ENCODE results near the gene TTC31.
"Not testable (repeated sequence)": the region's sequence is repeated elsewhere in the genome, so short reads cannot be mapped to it uniquely, and the experiment has no call there.

The TTC31 gene

DNA sequence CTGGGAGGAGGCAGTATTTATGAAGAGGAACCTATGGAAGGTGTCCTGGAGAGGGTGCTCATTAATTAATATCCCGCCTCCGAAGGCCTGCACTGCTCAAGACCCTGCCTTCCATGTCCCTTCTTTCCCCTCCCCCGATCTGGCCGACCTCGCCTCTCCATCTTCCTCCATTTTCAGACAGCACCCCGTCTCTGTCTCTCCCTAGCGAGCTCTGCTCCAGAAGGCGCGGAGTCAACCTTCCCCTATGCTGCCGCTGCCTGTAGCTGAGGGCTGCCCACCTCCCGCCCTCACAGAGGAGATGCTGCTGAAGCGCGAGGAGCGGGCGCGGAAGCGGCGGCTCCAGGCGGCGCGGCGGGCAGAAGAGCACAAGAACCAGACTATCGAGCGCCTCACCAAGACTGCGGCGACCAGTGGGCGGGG is 25.7 kb upstream of the TTC31 start:
- in situ Hi-C loops (cut with MboI; ENCODE audit: low sequenced_read_pairs) = loop anchor here (10.0 kb wide), 1 partner anchor 128 kb away; no protein-coding TSS in a partner anchor

DNA sequence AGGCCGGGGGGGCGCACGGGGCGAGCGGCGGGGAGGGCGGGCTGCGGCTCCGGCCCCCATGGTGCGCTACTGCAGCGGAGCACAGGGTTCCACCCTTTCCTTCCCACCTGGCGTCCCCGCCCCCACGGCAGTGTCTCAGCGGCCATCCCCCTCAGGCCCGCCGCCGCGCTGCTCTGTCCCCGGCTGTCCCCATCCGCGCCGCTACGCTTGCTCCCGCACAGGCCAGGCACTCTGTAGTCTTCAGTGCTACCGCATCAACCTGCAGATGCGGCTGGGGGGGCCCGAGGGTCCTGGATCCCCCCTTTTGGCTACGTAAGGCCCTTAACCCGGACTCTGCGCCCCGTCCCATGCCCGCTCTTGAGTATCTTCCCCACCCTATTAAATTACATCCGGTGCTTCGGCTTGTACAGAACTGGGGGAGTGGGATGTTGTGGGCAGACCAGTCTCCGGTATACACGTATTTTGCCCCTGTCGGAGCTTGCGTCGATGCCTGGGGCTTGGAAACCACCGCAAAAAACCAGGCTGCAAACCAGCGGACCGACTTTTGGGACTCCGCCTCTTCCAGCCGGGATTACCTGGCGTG is 25.2 kb upstream of the TTC31 start:
- in situ Hi-C loops (cut with MboI; ENCODE audit: low sequenced_read_pairs) = loop anchor here (10.0 kb wide), 1 partner anchor 127 kb away; no protein-coding TSS in a partner anchor

DNA sequence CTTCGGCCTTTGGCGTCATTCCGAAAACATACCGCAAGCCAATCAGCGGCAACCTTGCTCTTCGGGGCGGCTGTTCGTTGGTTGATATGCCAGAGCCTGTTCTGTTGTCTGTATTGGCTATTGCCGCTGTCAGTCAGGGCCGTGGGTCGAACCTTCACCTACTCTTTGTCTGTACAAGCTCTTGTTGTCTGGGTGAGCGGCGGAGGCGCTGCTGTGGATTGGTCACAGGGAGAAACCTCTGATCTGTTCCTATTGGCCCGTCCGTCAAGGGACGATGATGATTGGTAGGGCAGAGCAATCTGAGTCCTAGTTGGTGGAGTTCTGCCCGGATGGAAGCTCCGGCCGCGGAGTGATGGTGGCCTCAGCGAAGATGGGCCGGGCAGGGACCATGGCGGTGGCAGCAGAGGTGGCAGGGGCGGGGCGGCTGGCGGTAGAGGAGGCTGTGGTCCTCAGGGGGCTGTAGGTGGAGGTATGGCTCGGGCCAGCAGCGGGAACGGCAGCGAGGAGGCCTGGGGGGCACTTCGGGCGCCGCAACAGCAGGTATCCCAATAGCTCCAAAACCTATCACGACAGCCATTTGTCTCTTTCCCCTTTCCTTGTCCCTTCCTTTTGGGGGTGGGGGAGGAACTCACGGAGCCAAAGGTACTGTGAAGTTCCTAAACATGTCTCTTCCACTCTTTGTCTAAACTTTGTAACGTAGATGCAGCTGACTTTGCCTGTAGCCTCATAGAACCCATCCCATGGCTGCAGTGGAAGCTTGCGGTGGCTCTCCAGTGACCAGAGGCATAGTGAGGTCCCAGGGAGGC is 24.5 kb upstream of the TTC31 start, which contains the start of gene WBP1:
TSS of gene WBP1 (plus strand) at position 307 of the 806 bp plus-strand sequence. CDS start at position 472, 165 bp downstream.
- in situ Hi-C loops (cut with MboI; ENCODE audit: low sequenced_read_pairs) = loop anchor here (10.0 kb wide), 1 partner anchor 126 kb away; no protein-coding TSS in a partner anchor

DNA sequence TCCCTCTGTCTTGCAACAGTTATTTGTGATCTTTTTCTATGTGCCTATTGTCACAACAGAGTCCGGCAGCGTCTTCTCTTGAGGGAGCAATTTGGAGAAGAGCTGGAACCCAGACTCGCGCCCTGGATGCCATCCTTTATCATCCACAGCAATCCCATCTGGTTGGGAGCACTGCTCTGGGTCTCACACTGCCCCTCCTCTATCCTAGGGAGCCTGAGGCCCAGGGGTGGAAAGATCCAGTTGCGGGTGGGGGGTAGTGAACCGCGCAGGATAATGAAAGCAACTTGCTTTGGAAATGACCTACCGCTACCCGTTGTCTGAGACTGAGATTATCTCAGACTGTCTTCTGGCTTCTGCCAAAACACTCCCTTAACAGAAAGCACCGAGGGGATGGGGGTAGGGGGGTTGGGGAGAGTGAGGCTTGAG is 23.9 kb upstream of the TTC31 start:
- in situ Hi-C loops (cut with MboI; ENCODE audit: low sequenced_read_pairs) = loop anchor here (10.0 kb wide), 1 partner anchor 126 kb away; no protein-coding TSS in a partner anchor

DNA sequence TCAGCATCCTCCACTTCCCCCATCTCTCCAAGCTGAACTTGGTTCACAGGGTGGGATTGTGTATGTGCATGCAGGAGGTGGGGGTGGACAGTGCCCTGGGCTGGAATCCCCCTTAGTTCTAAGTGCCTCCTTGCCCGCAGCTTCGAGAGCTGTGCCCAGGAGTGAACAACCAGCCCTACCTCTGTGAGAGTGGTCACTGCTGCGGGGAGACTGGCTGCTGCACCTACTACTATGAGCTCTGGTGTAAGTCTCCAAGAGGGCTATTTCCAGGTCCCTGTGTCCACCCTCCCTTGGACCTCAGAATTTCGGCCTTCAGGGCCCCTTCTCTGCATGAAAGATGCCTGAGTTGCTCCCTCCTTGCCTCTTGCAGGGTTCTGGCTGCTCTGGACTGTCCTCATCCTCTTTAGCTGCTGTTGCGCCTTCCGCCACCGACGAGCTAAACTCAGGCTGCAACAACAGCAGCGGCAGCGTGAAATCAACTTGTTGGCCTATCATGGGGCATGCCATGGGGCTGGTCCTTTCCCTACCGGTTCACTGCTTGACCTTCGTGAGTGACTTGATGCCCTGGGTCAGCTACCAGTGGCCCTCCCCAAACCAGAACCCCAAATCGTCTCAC is 23.3 kb upstream of the TTC31 start:
- in situ Hi-C loops (cut with MboI; ENCODE audit: low sequenced_read_pairs) = loop anchor here (10.0 kb wide), 1 partner anchor 125 kb away; no protein-coding TSS in a partner anchor

- in situ Hi-C loops (cut with MboI; ENCODE audit: low sequenced_read_pairs) = not testable (repeated sequence)
Observed at GRCh38 chr2:74460187-74460586, 22.7 kb upstream of the TTC31 start.

GRCh38 chr2:74461187-74462053 is 21.5 kb upstream of the TTC31 start:
- in situ Hi-C loops (cut with MboI; ENCODE audit: low sequenced_read_pairs) = no loop called here

DNA sequence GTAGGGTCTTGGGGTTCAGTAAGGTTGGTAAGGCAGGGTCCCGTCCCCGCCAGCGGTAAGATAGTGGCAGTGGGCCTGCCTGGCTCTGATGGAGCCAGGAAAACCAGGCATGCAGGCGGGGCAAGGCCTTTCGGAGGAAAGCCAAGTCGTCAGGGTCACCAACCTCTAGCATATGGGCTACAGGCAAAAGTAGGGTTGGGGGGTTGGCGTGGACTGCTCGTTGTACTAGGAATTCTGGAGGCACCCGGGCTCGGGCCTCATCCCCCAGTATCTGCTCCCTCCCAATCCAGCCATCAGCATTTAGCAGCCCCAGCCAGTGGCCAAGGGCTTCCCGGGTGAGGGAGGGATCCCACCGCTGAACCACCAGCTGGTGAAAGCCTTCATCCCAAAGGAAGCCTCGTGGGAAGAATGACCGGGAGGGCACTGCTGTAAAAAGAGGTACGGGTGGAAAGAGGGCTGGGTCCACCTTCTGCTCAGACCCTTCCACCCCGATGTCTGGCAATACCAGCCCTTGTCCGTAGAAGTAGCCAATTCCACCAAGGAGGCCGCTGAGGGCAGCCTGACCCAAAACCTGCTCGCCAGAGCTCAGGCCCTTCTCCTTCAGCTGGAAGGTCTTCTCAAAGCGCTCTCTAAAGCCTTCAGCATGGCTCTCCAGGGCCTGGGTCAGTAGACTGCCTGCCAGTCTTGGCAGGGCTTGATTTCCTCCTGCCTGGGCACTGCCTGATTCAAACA is 20.7 kb upstream of the TTC31 start:
- in situ Hi-C loops (cut with MboI; ENCODE audit: low sequenced_read_pairs) = no loop called here

DNA sequence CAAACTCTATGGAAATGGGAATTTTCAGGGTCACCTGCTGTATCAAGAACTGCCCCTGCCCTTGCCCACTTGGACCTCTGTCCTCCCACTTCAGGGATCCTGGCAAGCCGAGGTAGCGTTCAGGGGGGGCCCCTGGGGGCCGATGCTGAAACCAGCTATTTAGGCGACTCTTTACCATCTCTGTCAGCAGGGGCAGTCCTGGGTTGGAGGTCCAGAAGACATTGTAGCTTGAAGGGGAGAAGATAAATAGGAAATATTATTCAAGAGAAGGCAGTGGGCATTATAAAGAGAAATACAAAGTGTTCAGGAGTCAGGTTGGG is 20.1 kb upstream of the TTC31 start:
- in situ Hi-C loops (cut with MboI; ENCODE audit: low sequenced_read_pairs) = no loop called here

DNA sequence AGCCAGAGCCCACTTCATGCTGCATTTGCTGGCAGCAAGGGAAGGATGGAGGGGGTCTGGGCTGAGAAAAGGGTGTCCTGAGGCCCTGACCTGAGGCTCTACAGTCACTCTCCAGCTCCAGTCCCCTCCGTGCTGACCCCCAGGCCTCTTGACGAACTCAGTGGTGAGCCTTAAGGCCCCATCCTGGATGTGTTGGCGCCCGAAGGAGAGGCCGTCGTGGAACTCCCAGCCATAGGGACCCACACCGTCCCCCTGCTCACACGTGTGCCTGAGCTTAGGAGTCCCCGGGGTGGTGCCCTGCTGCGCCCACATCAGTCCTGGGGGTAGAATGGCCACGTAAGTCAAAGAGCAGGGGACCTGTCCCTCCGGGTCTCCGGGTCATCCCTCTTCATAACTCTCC is 18.5 kb upstream of the TTC31 start:
- in situ Hi-C loops (cut with MboI; ENCODE audit: low sequenced_read_pairs) = no loop called here

DNA sequence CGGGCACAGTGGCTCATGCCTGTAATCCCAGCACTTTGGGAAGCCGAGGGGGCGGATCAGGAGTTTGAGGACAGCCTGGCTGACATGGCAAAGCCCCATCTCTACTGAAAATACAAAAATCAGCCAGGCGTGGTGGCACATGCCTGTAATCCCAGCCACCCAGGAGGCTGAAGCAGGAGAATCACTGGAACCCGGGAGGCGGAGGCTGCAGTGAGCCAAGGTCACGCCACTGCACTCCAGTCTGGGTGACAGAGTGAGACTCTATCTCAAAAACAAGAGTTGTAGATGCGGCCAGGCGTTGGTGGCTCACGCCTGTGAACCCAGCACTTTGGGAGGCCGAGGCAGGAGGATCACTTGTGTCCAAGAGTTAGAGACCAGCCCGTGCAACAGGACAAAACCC is 12.1 kb upstream of the TTC31 start:
- in situ Hi-C loops (cut with MboI; ENCODE audit: low sequenced_read_pairs) = not testable (repeated sequence)

- in situ Hi-C loops (cut with MboI; ENCODE audit: low sequenced_read_pairs) = no loop called here
Observed at GRCh38 chr2:74471332-74472065, 11.4 kb upstream of the TTC31 start.

- in situ Hi-C loops (cut with MboI; ENCODE audit: low sequenced_read_pairs) = no loop called here
Observed at GRCh38 chr2:74472086-74472944, 10.6 kb upstream of the TTC31 start, which contains the start of gene MRPL53. Gene MRPL53, minus strand, starts transcription at chr2:74472680. Its CDS starts 20 bp downstream, at chr2:74472660.

GRCh38 chr2:74472945-74473258 is 10.0 kb upstream of the TTC31 start:
- in situ Hi-C loops (cut with MboI; ENCODE audit: low sequenced_read_pairs) = no loop called here

DNA sequence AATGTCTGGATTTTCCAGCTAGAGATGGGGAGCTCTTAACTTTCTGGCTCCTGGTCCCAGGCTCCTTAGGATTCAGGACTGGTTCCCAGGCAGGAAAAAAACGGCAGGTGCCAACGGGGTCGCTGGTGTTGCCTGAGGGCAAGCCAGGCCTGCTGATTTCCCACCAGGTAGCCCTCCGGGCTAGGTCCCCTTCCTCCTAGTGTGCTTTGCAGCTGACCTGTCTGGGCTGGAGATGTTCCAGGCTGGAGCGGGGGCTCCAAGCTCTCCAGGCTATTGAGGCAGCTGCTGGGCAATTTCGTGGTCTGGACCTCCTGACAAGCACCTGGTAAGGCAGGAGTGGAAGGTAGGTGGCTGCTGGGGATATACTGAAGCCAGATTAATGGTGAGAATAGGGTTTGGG is 8.4 kb upstream of the TTC31 start:
- in situ Hi-C loops (cut with MboI; ENCODE audit: low sequenced_read_pairs) = no loop called here

DNA sequence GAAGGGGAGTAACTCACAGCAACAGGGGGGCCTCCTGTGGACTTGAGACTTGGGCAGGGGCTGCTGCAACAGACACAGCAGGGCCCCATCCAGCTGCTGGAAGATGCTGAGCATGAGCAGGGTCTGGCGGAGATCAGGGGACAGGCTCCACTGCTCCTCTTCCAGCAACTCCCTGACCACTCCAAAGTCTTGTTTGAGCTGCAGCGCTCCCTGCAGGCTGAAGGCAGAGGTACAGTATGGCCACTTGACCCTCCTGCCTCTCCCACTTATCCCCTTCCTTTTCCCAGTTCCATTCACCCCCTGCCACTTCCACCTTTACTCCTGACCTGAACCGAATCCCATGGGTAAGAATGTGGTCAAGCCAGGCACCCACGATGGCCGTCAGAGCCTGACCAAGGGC is 8.0 kb upstream of the TTC31 start:
- in situ Hi-C loops (cut with MboI; ENCODE audit: low sequenced_read_pairs) = no loop called here

GRCh38 chr2:74481431-74481830 is 1.4 kb upstream of the TTC31 start:
- in situ Hi-C loops (cut with MboI; ENCODE audit: low sequenced_read_pairs) = loop anchor here (10.0 kb wide), 1 partner anchor 103 kb away; no protein-coding TSS in a partner anchor
